CD14-positive monocyte (primary cell): ENCODE measurements around the gene PSMB11. TPM values are rescaled to one million over a fixed set of nuclear protein-coding genes. Genes with fewer than 3 reads are reported as not detected.

Experiments
- DNase-seq, 3 donors: peaks; one replicate each; pipeline ENCODE4 v3.0.0-alpha.2; 2011 to 2022
- H2AFZ ChIP-seq: 2 replicates; pipeline ENCODE4 v1.6.0; 2012; ENCODE audit warnings: mild to moderate bottlenecking, low read depth, low read length, inconsistent platforms; ENCODE audit not compliant: insufficient read depth, poor library complexity, severe bottlenecking
- H3K27ac ChIP-seq, 2 donors: 1 replicate in 1 of 2; 2 replicates in 1 of 2; pipeline ENCODE4 v1.5.1; 2012 to 2013; ENCODE audit warnings: low read length in 2 of 2, control low read depth in 1 of 2, inconsistent platforms in 1 of 2, low read depth in 1 of 2, mild to moderate bottlenecking in 1 of 2
- H3K27me3 ChIP-seq, 2 donors: one replicate each; pipeline versions ENCODE4 v1.6.0 to v1.6.1; 2011 to 2013; ENCODE audit warnings: low read length in 2 of 2; ENCODE audit not compliant: control insufficient read depth in 2 of 2, insufficient read depth in 2 of 2
- H3K36me3 ChIP-seq, 2 donors: replicated peaks in 1 of 2; 1 replicate in 1 of 2; 2 replicates in 1 of 2; pipeline versions ENCODE4 v1.5.1 to v1.6.1; 2012 to 2013; ENCODE audit warnings: low read length in 2 of 2, control low read depth in 1 of 2, inconsistent platforms in 1 of 2, mild to moderate bottlenecking in 1 of 2; ENCODE audit not compliant: insufficient read depth in 2 of 2, control insufficient read depth in 1 of 2
- H3K4me1 ChIP-seq, 2 donors: 1 replicate in 1 of 2; 2 replicates in 1 of 2; pipeline versions ENCODE4 v1.5.1 to v1.6.1; 2012 to 2013; ENCODE audit warnings: low read length in 2 of 2, control low read depth in 1 of 2, inconsistent platforms in 1 of 2, mild to moderate bottlenecking in 1 of 2, moderate library complexity in 1 of 2; ENCODE audit not compliant: insufficient read depth in 2 of 2, control insufficient read depth in 1 of 2
- H3K4me2 ChIP-seq: replicated peaks from 2 replicates; pipeline ENCODE3; 2012; ENCODE audit warnings: low read length, moderate library complexity, mild to moderate bottlenecking; ENCODE audit not compliant: poor library complexity, severe bottlenecking; ENCODE audit errors: extremely low read depth
- H3K4me3 ChIP-seq, 3 experiments: fragments of 200-600 bp in 1 of 3; sonication (generic) in 1 of 3; replicated peaks in 1 of 3; 1 replicate in 2 of 3; 2 replicates in 1 of 3; pipeline ENCODE4 v1.5.1; 2011 to 2013; ENCODE audit warnings: low read length in 3 of 3, mild to moderate bottlenecking in 3 of 3, control low read depth in 2 of 3, low read depth in 2 of 3, inconsistent platforms in 1 of 3, moderate library complexity in 1 of 3
- H3K79me2 ChIP-seq: 2 replicates; pipeline ENCODE4 v1.6.0; 2012; ENCODE audit warnings: mild to moderate bottlenecking, control low read depth, inconsistent platforms, low read length, moderate library complexity; ENCODE audit not compliant: insufficient read depth
- H3K9ac ChIP-seq: 2 replicates; pipeline ENCODE4 v1.6.0; 2017; ENCODE audit warnings: low read length, mild to moderate bottlenecking; ENCODE audit not compliant: insufficient read depth, poor library complexity, severe bottlenecking
- H3K9me3 ChIP-seq, 2 donors: replicated peaks in 1 of 2; 1 replicate in 1 of 2; 2 replicates in 1 of 2; pipeline versions ENCODE4 v1.5.1 to v1.6.1; 2012 to 2013; ENCODE audit warnings: low read length in 2 of 2, control low read depth in 1 of 2; ENCODE audit not compliant: control insufficient read depth in 1 of 2, insufficient read depth in 1 of 2
- H4K20me1 ChIP-seq: 2 replicates; pipeline ENCODE4 v1.6.0; 2012; ENCODE audit warnings: mild to moderate bottlenecking, low read length, control low read depth, moderate library complexity; ENCODE audit not compliant: insufficient read depth
- H3K27ac Mint-ChIP-seq, 7 donors: one replicate each; pipeline ENCODE4 v1.8.0; 2020; ENCODE audit warnings: mild to moderate bottlenecking in 7 of 7, mixed read lengths in 7 of 7, moderate library complexity in 6 of 7, inconsistent platforms in 2 of 7
- H3K27me3 Mint-ChIP-seq, 3 donors: one replicate each; pipeline ENCODE4 v1.8.0; 2021 to 2022; ENCODE audit warnings: low read depth in 3 of 3, mild to moderate bottlenecking in 3 of 3, mixed read lengths in 3 of 3, moderate library complexity in 3 of 3, inconsistent platforms in 1 of 3
- H3K36me3 Mint-ChIP-seq, 2 donors: one replicate each; pipeline ENCODE4 v1.8.0; 2020; ENCODE audit warnings: mixed read lengths in 2 of 2, inconsistent platforms in 1 of 2, mild to moderate bottlenecking in 1 of 2
- H3K4me1 Mint-ChIP-seq: one replicate; pipeline ENCODE4 v1.8.0; 2020; ENCODE audit warnings: mild to moderate bottlenecking, mixed read lengths
- H3K4me3 Mint-ChIP-seq, 2 donors: one replicate each; pipeline ENCODE4 v1.8.0; 2020; ENCODE audit warnings: mild to moderate bottlenecking in 2 of 2, mixed read lengths in 2 of 2, moderate library complexity in 1 of 2
- H3K9me3 Mint-ChIP-seq, 7 donors: one replicate each; pipeline ENCODE4 v1.8.0; 2020 to 2022; ENCODE audit warnings: mixed read lengths in 7 of 7, mild to moderate bottlenecking in 6 of 7, moderate library complexity in 6 of 7, inconsistent platforms in 2 of 7
- WGBS: methylation state at CpG from one replicate; pipeline ENCODE4 v1.1.5; 2013; ENCODE audit warnings: missing lambda C conversion rate; ENCODE audit not compliant: insufficient coverage; 5-methylcytosine and 5-hydroxymethylcytosine counted together
- intact Hi-C, 2 donors: fragments of 100-400 bp; cut with micrococcal nuclease; formaldehyde crosslinking; loops; one replicate each; pipeline versions ENCODE4 v1.15.0 to v1.15.1; 2023
- polyA plus RNA-seq, 3 donors: library from polyadenylated mRNA; depleted of rRNA in 1 of 3; unstranded in 2 of 3; stranded (reverse) in 1 of 3; fragments of 300-500 nt in 2 of 3; fragments of >200 nt in 1 of 3; fragmentation: Illumina TruSeq in 2 of 3; gene quantifications; 1 replicate in 2 of 3; 2 replicates in 1 of 3; pipeline ENCODE4 v1.2.3, GENCODE V29; 2012 to 2021
- TF ChIP-seq, protein P1 (sequence below): fragments of 200-600 bp; IDR thresholded peaks from one replicate; pipeline ENCODE4 v1.8.0; 2022; ENCODE audit warnings: antibody characterized with exemption, mild to moderate bottlenecking

PSMB11 gene
- polyA plus RNA-seq, 3 donors: not detected

DNA sequence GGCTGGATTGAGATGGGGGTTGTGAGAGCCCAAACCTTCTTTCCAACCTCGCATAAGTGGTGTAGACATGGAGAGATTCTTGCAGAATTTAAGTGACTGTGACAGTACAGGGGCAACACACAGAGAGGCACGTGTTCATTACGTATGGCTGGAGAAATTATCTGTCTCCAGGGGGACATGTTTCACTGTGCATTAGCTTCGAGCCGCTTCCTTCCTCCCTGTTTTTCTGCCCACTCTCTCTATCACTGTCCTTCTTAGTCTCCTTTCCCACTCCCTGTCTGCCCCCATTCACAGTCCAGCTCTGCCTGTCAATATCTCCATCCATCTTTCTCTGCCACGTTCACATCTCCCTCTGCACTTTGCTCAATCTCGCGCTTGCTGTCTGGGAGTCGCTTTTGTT is 20.6 kb upstream of the PSMB11 start:
- TF ChIP-seq, protein P1, sequence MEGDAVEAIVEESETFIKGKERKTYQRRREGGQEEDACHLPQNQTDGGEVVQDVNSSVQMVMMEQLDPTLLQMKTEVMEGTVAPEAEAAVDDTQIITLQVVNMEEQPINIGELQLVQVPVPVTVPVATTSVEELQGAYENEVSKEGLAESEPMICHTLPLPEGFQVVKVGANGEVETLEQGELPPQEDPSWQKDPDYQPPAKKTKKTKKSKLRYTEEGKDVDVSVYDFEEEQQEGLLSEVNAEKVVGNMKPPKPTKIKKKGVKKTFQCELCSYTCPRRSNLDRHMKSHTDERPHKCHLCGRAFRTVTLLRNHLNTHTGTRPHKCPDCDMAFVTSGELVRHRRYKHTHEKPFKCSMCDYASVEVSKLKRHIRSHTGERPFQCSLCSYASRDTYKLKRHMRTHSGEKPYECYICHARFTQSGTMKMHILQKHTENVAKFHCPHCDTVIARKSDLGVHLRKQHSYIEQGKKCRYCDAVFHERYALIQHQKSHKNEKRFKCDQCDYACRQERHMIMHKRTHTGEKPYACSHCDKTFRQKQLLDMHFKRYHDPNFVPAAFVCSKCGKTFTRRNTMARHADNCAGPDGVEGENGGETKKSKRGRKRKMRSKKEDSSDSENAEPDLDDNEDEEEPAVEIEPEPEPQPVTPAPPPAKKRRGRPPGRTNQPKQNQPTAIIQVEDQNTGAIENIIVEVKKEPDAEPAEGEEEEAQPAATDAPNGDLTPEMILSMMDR: no peak
- H3K4me3 ChIP-seq: no peak overlapping the region
- H3K36me3 ChIP-seq: peaks cover 8 to 24% of the 10 kb centered on the region in 2 donors
- Mint-ChIP-seq H3K27ac (no peak overlapping the region), H3K4me3 (no peak overlapping the region), H3K4me1 (peaks cover 8% of the 10 kb centered on the region), H3K9me3 (no peaks in the 10 kb centered on the region), H3K27me3 (peaks cover 0 to 2% (median 0%) of the 10 kb centered on the region in 3 donors), H3K36me3 (peaks cover 24 to 40% of the 10 kb centered on the region in 2 donors)
- no peak overlapping the region for H2AFZ ChIP-seq
- intact Hi-C loops: no loop called here
- no peak for DNase-seq
- no peak overlapping the region for H3K27ac ChIP-seq
- WGBS: 98% methylated on average over 6 of the region's 9 CpGs
- no peak overlapping the region for H3K9ac ChIP-seq
- peaks cover 2 to 7% of the 10 kb centered on the region in 2 donors for H3K4me1 ChIP-seq
- H3K9me3 ChIP-seq: no peaks in the 10 kb centered on the region
- H3K79me2 ChIP-seq: no peaks in the 10 kb centered on the region
- no peaks in the 10 kb centered on the region for H4K20me1 ChIP-seq
- no peaks in the 10 kb centered on the region for H3K27me3 ChIP-seq
- no peak overlapping the region for H3K4me2 ChIP-seq

DNA sequence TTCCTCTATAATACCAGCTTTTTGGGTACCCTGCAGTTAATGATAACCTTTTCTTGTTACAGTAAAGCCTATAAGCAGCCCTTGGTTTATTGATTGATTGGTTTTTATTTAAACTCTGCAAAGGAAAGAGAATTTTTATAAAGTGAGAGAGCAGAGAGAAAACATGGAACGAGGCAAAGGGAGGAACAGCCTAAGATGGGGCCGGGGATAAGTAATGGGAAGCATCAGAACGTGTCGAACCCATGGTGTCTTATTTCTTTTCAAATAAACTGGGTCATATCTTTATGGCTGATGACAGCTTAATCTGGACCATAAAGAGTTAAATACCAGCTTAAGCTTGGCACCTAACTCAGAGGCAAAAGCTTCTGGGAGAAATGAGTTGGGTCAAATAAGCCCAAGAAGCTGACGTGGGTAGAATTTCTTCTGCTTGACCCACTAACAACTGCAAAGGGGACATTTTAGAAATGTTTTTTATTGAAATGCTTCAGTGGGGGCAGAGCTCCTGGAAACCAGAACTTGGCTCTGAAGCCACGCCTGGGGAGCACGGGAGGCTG is 20.0 kb upstream of the PSMB11 start:
- Mint-ChIP-seq H3K4me1 (peaks cover 8% of the 10 kb centered on the region), H3K27me3 (peaks cover 0 to 2% (median 0%) of the 10 kb centered on the region in 3 donors), H3K27ac (peak overlapping the region in 1 of 7 donors; percentile 46), H3K4me3 (no peak overlapping the region), H3K36me3 (peaks cover 24 to 41% of the 10 kb centered on the region in 2 donors), H3K9me3 (no peaks in the 10 kb centered on the region)
- Histone ChIP-seq H3K4me1 (peaks cover 2 to 7% of the 10 kb centered on the region in 2 donors), H3K79me2 (no peaks in the 10 kb centered on the region), H3K4me2 (no peak overlapping the region), H2AFZ (no peak overlapping the region), H4K20me1 (no peaks in the 10 kb centered on the region), H3K9ac (no peak overlapping the region), H3K27me3 (no peaks in the 10 kb centered on the region), H3K9me3 (no peaks in the 10 kb centered on the region), H3K27ac (no peak overlapping the region), H3K36me3 (peaks cover 8 to 24% of the 10 kb centered on the region in 2 donors), H3K4me3 (no peak overlapping the region)
- DNase-seq: no peak
- TF ChIP-seq, protein P1: no peak
- whole genome bisulfite sequencing: 67% methylated on average over 1 of the region's 7 CpGs
- intact Hi-C loops: no loop called here
